Osteocyte (in vitro differentiated cells): Measurements from ENCODE around the gene SCN2A. TPM values are rescaled to one million over a fixed set of nuclear protein-coding genes. Genes with fewer than 3 reads are reported as not detected.
"Not testable (repeated sequence)": the region's sequence is repeated elsewhere in the genome, so short reads cannot be mapped to it uniquely, and the experiment has no call there.

ENCODE experiments used
- DNase-seq: peaks from one replicate; pipeline ENCODE4 v3.0.0; 2021; ENCODE audit warnings: mixed read lengths; ENCODE audit not compliant: unreplicated experiment; ENCODE audit errors: extremely low spot score
- H3K27ac Mint-ChIP-seq: one replicate; pipeline ENCODE4 v1.8.0; 2021; ENCODE audit warnings: mild to moderate bottlenecking, mixed read lengths; ENCODE audit not compliant: unreplicated experiment
- H3K27me3 Mint-ChIP-seq: one replicate; pipeline ENCODE4 v1.8.0; 2021; ENCODE audit warnings: mixed read lengths; ENCODE audit not compliant: unreplicated experiment
- H3K36me3 Mint-ChIP-seq: one replicate; pipeline ENCODE4 v1.8.0; 2021; ENCODE audit warnings: mixed read lengths; ENCODE audit not compliant: unreplicated experiment
- H3K4me1 Mint-ChIP-seq: one replicate; pipeline ENCODE4 v1.8.0; 2021; ENCODE audit warnings: mixed read lengths; ENCODE audit not compliant: unreplicated experiment
- H3K4me3 Mint-ChIP-seq: one replicate; pipeline ENCODE4 v1.8.0; 2021; ENCODE audit warnings: mild to moderate bottlenecking, moderate library complexity, mixed read lengths; ENCODE audit not compliant: unreplicated experiment
- H3K9me3 Mint-ChIP-seq: one replicate; pipeline ENCODE4 v1.8.0; 2021; ENCODE audit warnings: mixed read lengths; ENCODE audit not compliant: unreplicated experiment
- total RNA-seq: library from RNA; stranded (reverse); gene quantifications from 2 replicates; pipeline ENCODE4 v1.2.1, GENCODE V29; 2021
- TF ChIP-seq, protein P1 (sequence below): fragments of 200-600 bp; sonication (generic); IDR thresholded peaks from 2 replicates; pipeline ENCODE4 v1.5.0; 2021; ENCODE audit warnings: antibody characterized with exemption, mild to moderate bottlenecking, moderate library complexity

Gene SCN2A
- total RNA-seq, 1 donor from 2014 or later: 0.24 TPM

DNA sequence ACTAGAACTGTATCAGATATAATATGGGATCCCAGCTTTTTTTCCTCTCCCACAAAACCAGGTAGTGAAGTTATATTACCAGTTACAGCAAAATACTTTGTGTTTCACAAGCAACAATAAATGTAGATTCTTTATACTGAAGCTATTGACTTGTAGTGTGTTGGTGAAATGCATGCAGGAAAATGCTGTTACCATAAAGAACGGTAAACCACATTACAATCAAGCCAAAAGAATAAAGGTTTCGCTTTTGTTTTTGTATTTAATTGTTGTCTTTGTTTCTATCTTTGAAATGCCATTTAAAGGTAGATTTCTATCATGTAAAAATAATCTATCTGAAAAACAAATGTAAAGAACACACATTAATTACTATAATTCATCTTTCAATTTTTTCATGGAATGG, 152.6 kb downstream of the SCN2A start:
- TF ChIP-seq, protein P1, sequence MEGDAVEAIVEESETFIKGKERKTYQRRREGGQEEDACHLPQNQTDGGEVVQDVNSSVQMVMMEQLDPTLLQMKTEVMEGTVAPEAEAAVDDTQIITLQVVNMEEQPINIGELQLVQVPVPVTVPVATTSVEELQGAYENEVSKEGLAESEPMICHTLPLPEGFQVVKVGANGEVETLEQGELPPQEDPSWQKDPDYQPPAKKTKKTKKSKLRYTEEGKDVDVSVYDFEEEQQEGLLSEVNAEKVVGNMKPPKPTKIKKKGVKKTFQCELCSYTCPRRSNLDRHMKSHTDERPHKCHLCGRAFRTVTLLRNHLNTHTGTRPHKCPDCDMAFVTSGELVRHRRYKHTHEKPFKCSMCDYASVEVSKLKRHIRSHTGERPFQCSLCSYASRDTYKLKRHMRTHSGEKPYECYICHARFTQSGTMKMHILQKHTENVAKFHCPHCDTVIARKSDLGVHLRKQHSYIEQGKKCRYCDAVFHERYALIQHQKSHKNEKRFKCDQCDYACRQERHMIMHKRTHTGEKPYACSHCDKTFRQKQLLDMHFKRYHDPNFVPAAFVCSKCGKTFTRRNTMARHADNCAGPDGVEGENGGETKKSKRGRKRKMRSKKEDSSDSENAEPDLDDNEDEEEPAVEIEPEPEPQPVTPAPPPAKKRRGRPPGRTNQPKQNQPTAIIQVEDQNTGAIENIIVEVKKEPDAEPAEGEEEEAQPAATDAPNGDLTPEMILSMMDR: no peak
- H3K36me3 Mint-ChIP-seq: no peaks in the 10 kb centered on the region
- H3K9me3 Mint-ChIP-seq: no peaks in the 10 kb centered on the region
- no peak overlapping the region for H3K27ac Mint-ChIP-seq
- H3K27me3 Mint-ChIP-seq: peaks cover 37% of the 10 kb centered on the region
- H3K4me1 Mint-ChIP-seq: no peaks in the 10 kb centered on the region
- no peak overlapping the region for H3K4me3 Mint-ChIP-seq
- DNase-seq: no peak

DNA sequence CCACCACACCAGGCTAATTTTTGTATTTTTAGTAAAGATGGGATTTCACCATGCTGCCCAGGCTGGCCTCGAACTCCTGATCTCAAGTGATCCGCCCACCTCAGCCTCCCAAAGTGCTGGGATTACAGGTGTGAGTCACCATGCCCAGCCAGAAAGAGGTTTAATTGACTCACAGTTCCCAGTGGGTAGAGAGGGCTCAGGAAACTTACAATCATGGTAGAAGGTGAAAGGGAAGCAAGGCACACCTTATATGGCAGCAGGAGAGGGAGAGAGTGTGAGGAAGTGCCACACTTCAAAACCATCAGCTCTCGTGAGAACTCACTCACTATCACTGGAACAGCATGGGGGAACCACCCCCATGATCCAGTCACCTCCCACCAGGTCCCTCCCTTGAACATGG, 159.4 kb downstream of the SCN2A start:
- not testable (repeated sequence) for H3K27ac Mint-ChIP-seq, H3K36me3 Mint-ChIP-seq, H3K4me3 Mint-ChIP-seq, H3K9me3 Mint-ChIP-seq, H3K4me1 Mint-ChIP-seq, DNase-seq
- peaks cover 35% of the 10 kb centered on the region for H3K27me3 Mint-ChIP-seq

DNA sequence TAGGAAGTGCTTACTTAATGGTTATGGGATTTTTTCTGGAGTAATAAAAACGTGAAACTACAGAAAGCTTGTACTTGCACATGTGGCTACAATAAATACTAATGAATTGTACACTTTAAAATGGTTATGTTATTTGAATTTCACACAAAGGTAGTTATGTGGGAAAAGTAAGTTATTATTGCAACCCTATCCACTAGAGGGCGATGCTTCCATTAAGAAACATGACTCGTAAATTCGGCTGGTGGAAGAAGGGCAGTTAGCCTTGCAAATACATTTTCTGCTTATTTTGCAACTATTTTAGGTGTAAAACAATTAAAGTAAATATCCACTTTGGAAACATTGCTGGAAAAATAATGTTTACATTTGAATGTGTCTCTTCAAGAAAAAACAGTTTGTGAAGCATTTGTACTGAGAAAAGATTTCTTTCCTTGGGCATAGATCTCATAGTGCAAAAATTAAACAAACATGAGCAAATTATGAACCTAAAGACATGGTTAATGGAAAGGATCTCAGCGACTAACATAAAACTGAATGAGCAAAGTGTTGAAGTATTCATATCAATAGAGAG, 162.2 kb downstream of the SCN2A start:
- no peaks in the 10 kb centered on the region for H3K9me3 Mint-ChIP-seq
- peaks cover 32% of the 10 kb centered on the region for H3K27me3 Mint-ChIP-seq
- H3K27ac Mint-ChIP-seq: no peak overlapping the region
- DNase-seq: no peak
- TF ChIP-seq, protein P1: peak; percentile 81
- peaks cover 12% of the 10 kb centered on the region for H3K4me1 Mint-ChIP-seq
- H3K4me3 Mint-ChIP-seq: no peak overlapping the region
- no peaks in the 10 kb centered on the region for H3K36me3 Mint-ChIP-seq

DNA sequence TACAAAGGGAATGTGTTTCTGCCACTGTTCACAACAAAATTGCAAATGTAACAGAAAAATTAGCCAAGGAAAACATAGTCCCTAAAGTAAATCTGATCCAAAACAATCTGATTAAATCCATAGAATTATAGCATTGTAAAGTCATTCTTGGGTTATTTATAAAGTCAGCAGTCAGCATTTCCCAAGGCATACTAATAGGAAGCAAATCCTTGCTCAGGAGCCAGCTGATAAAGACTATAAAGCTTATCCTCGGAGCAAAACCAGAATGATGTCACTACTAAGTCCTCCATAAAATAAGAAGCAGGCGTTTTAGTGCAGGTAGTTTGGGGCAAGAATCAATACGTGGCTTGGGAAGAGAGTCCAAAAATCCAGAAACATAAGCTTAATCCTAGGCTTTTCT, 162.9 kb downstream of the SCN2A start:
- H3K36me3 Mint-ChIP-seq: no peaks in the 10 kb centered on the region
- no peak overlapping the region for H3K4me3 Mint-ChIP-seq
- peaks cover 27% of the 10 kb centered on the region for H3K27me3 Mint-ChIP-seq
- no peaks in the 10 kb centered on the region for H3K9me3 Mint-ChIP-seq
- no peak for DNase-seq
- H3K27ac Mint-ChIP-seq: no peak overlapping the region
- TF ChIP-seq, protein P1: no peak
- H3K4me1 Mint-ChIP-seq: peaks cover 16% of the 10 kb centered on the region

DNA sequence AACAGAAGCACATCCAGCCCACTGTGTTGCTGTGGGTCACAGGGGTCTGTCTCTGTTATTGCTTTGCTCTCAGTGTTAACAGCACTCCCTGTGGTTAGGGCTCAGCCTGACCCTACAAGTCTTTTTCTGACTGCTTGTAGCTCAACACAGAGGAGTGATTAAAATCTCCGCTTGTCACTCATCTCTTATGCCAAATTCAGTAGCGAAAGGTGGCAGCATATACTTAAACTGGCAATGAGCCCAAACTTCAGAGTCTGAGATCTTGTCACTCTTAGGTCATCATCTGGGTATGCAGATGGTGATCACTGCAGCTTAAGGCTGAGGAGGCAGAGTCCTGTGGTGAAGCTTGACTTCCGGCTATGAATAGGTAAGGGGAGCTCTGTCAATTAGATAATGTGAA, 167.0 kb downstream of the SCN2A start:
- TF ChIP-seq, protein P1: peak; percentile 12
- H3K27ac Mint-ChIP-seq: peak overlapping the region; percentile 21
- H3K36me3 Mint-ChIP-seq: no peaks in the 10 kb centered on the region
- H3K27me3 Mint-ChIP-seq: peaks cover 12% of the 10 kb centered on the region
- H3K4me1 Mint-ChIP-seq: peaks cover 16% of the 10 kb centered on the region
- no peaks in the 10 kb centered on the region for H3K9me3 Mint-ChIP-seq
- H3K4me3 Mint-ChIP-seq: no peak overlapping the region
- DNase-seq: no peak

DNA sequence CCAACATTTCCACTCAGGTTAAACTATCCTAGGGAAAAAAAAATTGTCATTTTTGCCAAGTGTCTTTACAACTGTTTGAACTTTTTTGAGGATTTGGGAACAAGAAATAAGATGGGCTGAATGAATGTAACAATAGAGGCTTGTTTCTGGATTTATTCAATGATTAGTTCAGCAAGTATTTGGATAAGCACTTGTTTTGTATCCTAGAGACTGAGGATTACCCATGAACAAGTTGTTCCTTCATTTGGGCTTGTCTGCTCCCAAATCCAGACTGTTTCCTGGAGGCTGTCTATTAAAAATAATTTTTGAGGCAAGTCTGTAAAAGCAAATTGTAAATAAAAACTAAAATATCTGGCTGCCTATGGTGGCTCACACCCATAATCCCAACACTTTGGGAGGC, 168.3 kb downstream of the SCN2A start:
- Mint-ChIP-seq H3K36me3 (no peaks in the 10 kb centered on the region), H3K27ac (no peak overlapping the region), H3K4me3 (no peak overlapping the region), H3K4me1 (peaks cover 13% of the 10 kb centered on the region), H3K27me3 (peaks cover 12% of the 10 kb centered on the region), H3K9me3 (no peaks in the 10 kb centered on the region)
- TF ChIP-seq, protein P1: no peak
- DNase-seq: no peak
